K562 (cell line): Measurements from ENCODE around the gene IL36RN. TPM values are rescaled to one million over a fixed set of nuclear protein-coding genes. Genes with fewer than 3 reads are reported as not detected.

Source experiments
- BCOR ChIP-seq: fragments of 450-650 bp; IDR thresholded peaks from 2 replicates; pipeline ENCODE4 v1.6.1; 2016
- CHCHD3 ChIP-seq: fragments of 250-450 bp; sonication (Bioruptor Pico); IDR thresholded peaks from 2 replicates; pipeline ENCODE4 v2.1.2; 2022; ENCODE audit warnings: mild to moderate bottlenecking
- ELK3 ChIP-seq: fragments of 450-650 bp; formaldehyde crosslinking; IDR thresholded peaks from 2 replicates; pipeline ENCODE4 v1.4.0; 2020; ENCODE audit warnings: mild to moderate bottlenecking
- ESRRA ChIP-seq: fragments of 450-650 bp; IDR thresholded peaks from 2 replicates; pipeline ENCODE4 v1.6.1; 2014; ENCODE audit warnings: low read depth, mild to moderate bottlenecking, moderate library complexity, borderline replicate concordance
- EZH2 ChIP-seq: IDR thresholded peaks from 2 replicates; pipeline ENCODE4 v1.6.1; 2012; ENCODE audit warnings: low read depth, mild to moderate bottlenecking, inconsistent platforms, low read length, borderline replicate concordance
- FOXM1 ChIP-seq, 2 experiments: fragments of 450-650 bp in 1 of 2; sonication (generic) in 1 of 2; formaldehyde crosslinking in 1 of 2; IDR thresholded peaks; 2 replicates each; pipeline versions ENCODE4 v1.6.1 to v1.9.0; 2017 to 2022; ENCODE audit warnings: low read depth in 2 of 2, mild to moderate bottlenecking in 2 of 2, missing genetic modification reagents in 1 of 2, moderate library complexity in 1 of 2
- GATAD2B ChIP-seq: fragments of 450-650 bp; IDR thresholded peaks from 2 replicates; pipeline ENCODE4 v1.6.1; 2017; ENCODE audit warnings: mild to moderate bottlenecking, borderline replicate concordance
- ILF3 ChIP-seq: fragments of 450-650 bp; IDR thresholded peaks from 2 replicates; pipeline ENCODE4 v1.6.1; 2018; ENCODE audit warnings: antibody characterized with exemption, mild to moderate bottlenecking, moderate library complexity, borderline replicate concordance
- MXI1 ChIP-seq: IDR thresholded peaks from 2 replicates; pipeline ENCODE4 v1.6.1; 2011; ENCODE audit warnings: low read depth, mild to moderate bottlenecking, improper control_type of control experiment, low read length
- MYBL2 ChIP-seq, 2 experiments: fragments of 450-650 bp in 1 of 2; sonication (generic) in 1 of 2; formaldehyde crosslinking in 1 of 2; IDR thresholded peaks; 2 replicates each; pipeline versions ENCODE4 v1.6.1 to v1.8.1; 2017 to 2022; ENCODE audit warnings: borderline replicate concordance in 1 of 2, inconsistent platforms in 1 of 2, low read depth in 1 of 2, mild to moderate bottlenecking in 1 of 2, missing genetic modification reagents in 1 of 2, moderate library complexity in 1 of 2
- NEUROD1 ChIP-seq: fragments of 150-350 bp; IDR thresholded peaks from 2 replicates; pipeline ENCODE4 v1.6.1; 2014; ENCODE audit warnings: borderline replicate concordance, low read length, low read depth; ENCODE audit not compliant: partially characterized antibody
- POLR2AphosphoS5 ChIP-seq: IDR thresholded peaks from 2 replicates; pipeline ENCODE4 v1.6.1; 2011; ENCODE audit warnings: mild to moderate bottlenecking, low read depth, low read length, moderate library complexity; ENCODE audit not compliant: control insufficient read depth, insufficient read depth
- RBM15 ChIP-seq: fragments of 200-400 bp; formaldehyde crosslinking; IDR thresholded peaks from 2 replicates; pipeline ENCODE4 v1.6.1; 2018; ENCODE audit warnings: mild to moderate bottlenecking, low read length, moderate library complexity; ENCODE audit not compliant: insufficient read depth
- SIN3B ChIP-seq: fragments of 450-650 bp; IDR thresholded peaks from 2 replicates; pipeline ENCODE4 v1.6.1; 2017; ENCODE audit warnings: low read depth, mild to moderate bottlenecking, moderate library complexity
- U2AF1 ChIP-seq: fragments of 200-400 bp; formaldehyde crosslinking; optimal IDR thresholded peaks from 2 replicates; pipeline ENCODE3; 2017; ENCODE audit warnings: mild to moderate bottlenecking, low read depth, low read length, moderate library complexity
- YBX1 ChIP-seq: fragments of 450-650 bp; IDR thresholded peaks from 2 replicates; pipeline ENCODE4 v1.7.1; 2016; ENCODE audit warnings: mild to moderate bottlenecking
- ZNF449 ChIP-seq: fragments of 250-450 bp; sonication (Bioruptor Pico); IDR thresholded peaks from 2 replicates; pipeline ENCODE4 v1.8.0; 2022; ENCODE audit warnings: moderate library complexity, mild to moderate bottlenecking, inconsistent platforms
- ZNF551 ChIP-seq: fragments of 250-450 bp; sonication (Bioruptor Pico); IDR thresholded peaks from 2 replicates; pipeline ENCODE4 v1.5.0; 2021; ENCODE audit warnings: mild to moderate bottlenecking, moderate library complexity
- ZNF764 ChIP-seq: fragments of 250-450 bp; sonication (Bioruptor Pico); IDR thresholded peaks from 2 replicates; pipeline ENCODE4 v1.4.0; 2020; ENCODE audit warnings: low read depth, mild to moderate bottlenecking, moderate library complexity
- ZSCAN32 ChIP-seq: fragments of 450-650 bp; formaldehyde crosslinking; IDR thresholded peaks from 2 replicates; pipeline ENCODE4 v1.4.0; 2020; ENCODE audit warnings: mild to moderate bottlenecking, moderate library complexity
- polyA plus RNA-seq, 8 experiments: library from polyadenylated mRNA; depleted of rRNA in 4 of 8; stranded (reverse) in 5 of 8; unstranded in 3 of 8; fragments of >200 nt; fragmentation: Nextera tagmentation in 2 of 8; fragmentation: Illumina TruSeq in 1 of 8; extraction: Ambion mirVana in 2 of 8; extraction: Trizol in 1 of 8; gene quantifications; 2 replicates each; pipeline versions ENCODE4 v1.2.1 to v1.2.3, GENCODE V29; 2011 to 2014; ENCODE audit warnings: inconsistent platforms in 1 of 8, missing spikeins in 1 of 8
- total RNA-seq, 7 experiments: library from RNA; depleted of rRNA in 6 of 7; stranded (reverse); fragments of >200 nt in 6 of 7; fragmentation: Illumina TruSeq in 2 of 7; extraction: Trizol in 2 of 7; gene quantifications; 2 replicates each; pipeline versions ENCODE4 v1.2.1 to v1.2.3, GENCODE V29; 2011 to 2021; ENCODE audit warnings: low replicate concordance in 1 of 7
- TF ChIP-seq, protein P1 (sequence below), 2 experiments: fragments of 200-800 bp in 1 of 2; sonication (Bioruptor generic) in 1 of 2; sonication (generic) in 1 of 2; formaldehyde crosslinking in 1 of 2; IDR thresholded peaks in 1 of 2; conservative IDR thresholded peaks in 1 of 2; 2 replicates each; pipeline versions ENCODE4 v1.5.0 to v1.6.1; 2016 to 2020; ENCODE audit warnings: missing compliant biosample characterization in 1 of 2, missing genetic modification characterization in 1 of 2, missing genetic modification reagents in 1 of 2

IL36RN gene
- total and polyA plus RNA-seq, 9 of the 15 experiments (the other 6 are each of a cell fraction or from before 2014, with no cell fraction given) = not detected

DNA sequence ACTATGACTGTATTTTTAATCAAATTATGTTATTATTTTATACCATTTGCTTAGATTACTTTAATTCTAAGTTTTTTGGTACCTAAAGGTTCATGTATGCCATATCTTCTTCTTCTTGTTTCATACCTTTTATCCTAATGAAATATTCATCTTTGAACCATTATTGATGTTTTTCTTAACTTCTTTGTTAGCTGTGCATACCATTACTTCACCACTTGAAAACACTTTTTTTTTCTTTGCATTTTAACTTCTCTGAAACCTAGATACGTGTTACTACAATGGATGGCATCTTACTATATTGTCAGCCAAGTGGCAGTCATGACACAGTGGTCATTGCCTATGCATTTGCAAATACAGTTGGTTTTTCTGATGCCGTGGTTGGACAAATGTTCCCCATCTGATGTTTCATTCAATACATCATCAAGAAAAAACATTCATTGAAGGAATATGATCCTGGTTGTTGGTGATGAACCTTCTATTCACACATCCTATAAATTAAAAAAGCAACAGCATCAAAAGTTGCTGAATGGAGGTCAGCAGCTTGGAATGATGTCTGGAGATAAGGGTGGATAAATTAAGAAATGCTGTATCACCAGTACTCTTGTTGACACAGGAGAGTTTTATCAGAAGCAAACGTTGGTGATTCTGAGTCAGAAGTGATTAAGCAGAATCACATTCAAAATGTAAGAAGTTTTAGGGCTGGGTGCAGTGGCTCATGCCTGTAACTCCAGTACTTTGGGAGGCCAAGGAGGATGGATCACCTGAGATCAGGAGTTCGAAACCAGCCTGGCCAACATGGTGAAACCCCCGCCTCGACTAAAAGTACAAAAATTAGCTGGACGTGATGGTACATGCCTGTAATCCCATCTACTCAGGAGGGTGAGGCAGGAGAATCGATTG is 46.3 kb upstream of the IL36RN start (continued):
- TF ChIP-seq ZNF449 (CRISPR knock-in tag) (no peak), BCOR (peak; percentile 71), ILF3 (peak; percentile 91; the same call in 1 of the 2 replicates), MXI1 (0 out of 2 replicates have a peak, but pooled peaks have one; percentile 23), NEUROD1 (peak; percentile 89), ZSCAN32 (CRISPR knock-in tag) (no peak), FOXM1 (IDR thresholded peaks at IDR 0.05; ENCODE audit: low read depth) (peak; percentile 97), FOXM1 (CRISPR knock-in tag; IDR thresholded peaks at IDR 0.05; ENCODE audit: low read depth) (no peak), CHCHD3 (no peak), RBM15 (no peak), ZNF764 (CRISPR knock-in tag) (no peak), MYBL2 (IDR thresholded peaks at IDR 0.05; ENCODE audit: low read depth) (peak; percentile 95), MYBL2 (CRISPR knock-in tag; IDR thresholded peaks at IDR 0.05; ENCODE audit: borderline replicate concordance) (no peak), ZNF551 (CRISPR knock-in tag) (no peak), GATAD2B (peak; percentile 96), EZH2 (no peak), ESRRA (no peak), SIN3B (no peak), YBX1 (no peak), ELK3 (CRISPR knock-in tag) (no peak), U2AF1 (no peak), POLR2AphosphoS5 (peak; percentile 87)
- TF ChIP-seq, protein P1, sequence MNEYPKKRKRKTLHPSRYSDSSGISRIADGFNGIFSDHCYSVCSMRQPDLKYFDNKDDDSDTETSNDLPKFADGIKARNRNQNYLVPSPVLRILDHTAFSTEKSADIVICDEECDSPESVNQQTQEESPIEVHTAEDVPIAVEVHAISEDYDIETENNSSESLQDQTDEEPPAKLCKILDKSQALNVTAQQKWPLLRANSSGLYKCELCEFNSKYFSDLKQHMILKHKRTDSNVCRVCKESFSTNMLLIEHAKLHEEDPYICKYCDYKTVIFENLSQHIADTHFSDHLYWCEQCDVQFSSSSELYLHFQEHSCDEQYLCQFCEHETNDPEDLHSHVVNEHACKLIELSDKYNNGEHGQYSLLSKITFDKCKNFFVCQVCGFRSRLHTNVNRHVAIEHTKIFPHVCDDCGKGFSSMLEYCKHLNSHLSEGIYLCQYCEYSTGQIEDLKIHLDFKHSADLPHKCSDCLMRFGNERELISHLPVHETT (CRISPR knock-in tag; conservative IDR thresholded peaks at IDR 0.05 in 1 of 2, IDR thresholded peaks at IDR 0.05 in 1 of 2) = peak in 1 of 2 experiments; percentile 73; a peak in 2 of 4 replicates
